ENCODE results near the gene OR6M1.

DNA sequence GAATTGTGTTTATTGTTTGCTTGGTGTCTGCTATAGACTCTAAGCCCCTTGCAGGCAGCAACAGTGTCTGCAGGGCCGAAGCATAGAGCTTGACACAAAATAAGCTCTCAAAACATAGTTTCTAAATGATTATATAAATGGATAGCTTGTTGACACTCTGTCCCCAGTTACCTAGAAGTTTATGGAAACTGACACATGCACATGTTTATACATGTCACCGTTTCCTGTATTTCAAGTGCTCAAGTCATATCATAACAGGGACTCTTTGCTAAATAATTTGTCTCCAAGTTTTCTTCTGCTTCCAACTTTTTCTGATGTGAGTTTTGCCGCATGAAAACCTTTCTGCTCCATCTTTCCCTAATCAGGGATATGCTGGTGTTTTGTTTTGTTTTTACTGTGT lies 48.2 kb downstream of the OR6M1 start:
- TF ChIP-seq POLR2AphosphoS5 (IDR thresholded peaks at IDR 0.05; ENCODE audit: low read depth) (no peak), EZH2phosphoT487 (IDR thresholded peaks at IDR 0.05; ENCODE audit: unreplicated experiment) (no peak), EZH2 (IDR thresholded peaks at IDR 0.05; ENCODE audit: low read depth, unreplicated experiment) (no peak), STAT1 (IDR thresholded peaks at IDR 0.05; ENCODE audit: unreplicated experiment) (no peak), JUNB (IDR thresholded peaks at IDR 0.05; ENCODE audit: unreplicated experiment) (no peak), NANOG (IDR thresholded peaks at IDR 0.05; ENCODE audit: borderline replicate concordance) (no peak), CREB1 (CRISPR knock-in tag; IDR thresholded peaks at IDR 0.05; ENCODE audit: low read depth) (no peak)
- TF ChIP-seq, protein P1, sequence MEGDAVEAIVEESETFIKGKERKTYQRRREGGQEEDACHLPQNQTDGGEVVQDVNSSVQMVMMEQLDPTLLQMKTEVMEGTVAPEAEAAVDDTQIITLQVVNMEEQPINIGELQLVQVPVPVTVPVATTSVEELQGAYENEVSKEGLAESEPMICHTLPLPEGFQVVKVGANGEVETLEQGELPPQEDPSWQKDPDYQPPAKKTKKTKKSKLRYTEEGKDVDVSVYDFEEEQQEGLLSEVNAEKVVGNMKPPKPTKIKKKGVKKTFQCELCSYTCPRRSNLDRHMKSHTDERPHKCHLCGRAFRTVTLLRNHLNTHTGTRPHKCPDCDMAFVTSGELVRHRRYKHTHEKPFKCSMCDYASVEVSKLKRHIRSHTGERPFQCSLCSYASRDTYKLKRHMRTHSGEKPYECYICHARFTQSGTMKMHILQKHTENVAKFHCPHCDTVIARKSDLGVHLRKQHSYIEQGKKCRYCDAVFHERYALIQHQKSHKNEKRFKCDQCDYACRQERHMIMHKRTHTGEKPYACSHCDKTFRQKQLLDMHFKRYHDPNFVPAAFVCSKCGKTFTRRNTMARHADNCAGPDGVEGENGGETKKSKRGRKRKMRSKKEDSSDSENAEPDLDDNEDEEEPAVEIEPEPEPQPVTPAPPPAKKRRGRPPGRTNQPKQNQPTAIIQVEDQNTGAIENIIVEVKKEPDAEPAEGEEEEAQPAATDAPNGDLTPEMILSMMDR (conservative IDR thresholded peaks at IDR 0.05; ENCODE audit: low read depth in 2 of 2): no peak
- TF ChIP-seq, protein P2, sequence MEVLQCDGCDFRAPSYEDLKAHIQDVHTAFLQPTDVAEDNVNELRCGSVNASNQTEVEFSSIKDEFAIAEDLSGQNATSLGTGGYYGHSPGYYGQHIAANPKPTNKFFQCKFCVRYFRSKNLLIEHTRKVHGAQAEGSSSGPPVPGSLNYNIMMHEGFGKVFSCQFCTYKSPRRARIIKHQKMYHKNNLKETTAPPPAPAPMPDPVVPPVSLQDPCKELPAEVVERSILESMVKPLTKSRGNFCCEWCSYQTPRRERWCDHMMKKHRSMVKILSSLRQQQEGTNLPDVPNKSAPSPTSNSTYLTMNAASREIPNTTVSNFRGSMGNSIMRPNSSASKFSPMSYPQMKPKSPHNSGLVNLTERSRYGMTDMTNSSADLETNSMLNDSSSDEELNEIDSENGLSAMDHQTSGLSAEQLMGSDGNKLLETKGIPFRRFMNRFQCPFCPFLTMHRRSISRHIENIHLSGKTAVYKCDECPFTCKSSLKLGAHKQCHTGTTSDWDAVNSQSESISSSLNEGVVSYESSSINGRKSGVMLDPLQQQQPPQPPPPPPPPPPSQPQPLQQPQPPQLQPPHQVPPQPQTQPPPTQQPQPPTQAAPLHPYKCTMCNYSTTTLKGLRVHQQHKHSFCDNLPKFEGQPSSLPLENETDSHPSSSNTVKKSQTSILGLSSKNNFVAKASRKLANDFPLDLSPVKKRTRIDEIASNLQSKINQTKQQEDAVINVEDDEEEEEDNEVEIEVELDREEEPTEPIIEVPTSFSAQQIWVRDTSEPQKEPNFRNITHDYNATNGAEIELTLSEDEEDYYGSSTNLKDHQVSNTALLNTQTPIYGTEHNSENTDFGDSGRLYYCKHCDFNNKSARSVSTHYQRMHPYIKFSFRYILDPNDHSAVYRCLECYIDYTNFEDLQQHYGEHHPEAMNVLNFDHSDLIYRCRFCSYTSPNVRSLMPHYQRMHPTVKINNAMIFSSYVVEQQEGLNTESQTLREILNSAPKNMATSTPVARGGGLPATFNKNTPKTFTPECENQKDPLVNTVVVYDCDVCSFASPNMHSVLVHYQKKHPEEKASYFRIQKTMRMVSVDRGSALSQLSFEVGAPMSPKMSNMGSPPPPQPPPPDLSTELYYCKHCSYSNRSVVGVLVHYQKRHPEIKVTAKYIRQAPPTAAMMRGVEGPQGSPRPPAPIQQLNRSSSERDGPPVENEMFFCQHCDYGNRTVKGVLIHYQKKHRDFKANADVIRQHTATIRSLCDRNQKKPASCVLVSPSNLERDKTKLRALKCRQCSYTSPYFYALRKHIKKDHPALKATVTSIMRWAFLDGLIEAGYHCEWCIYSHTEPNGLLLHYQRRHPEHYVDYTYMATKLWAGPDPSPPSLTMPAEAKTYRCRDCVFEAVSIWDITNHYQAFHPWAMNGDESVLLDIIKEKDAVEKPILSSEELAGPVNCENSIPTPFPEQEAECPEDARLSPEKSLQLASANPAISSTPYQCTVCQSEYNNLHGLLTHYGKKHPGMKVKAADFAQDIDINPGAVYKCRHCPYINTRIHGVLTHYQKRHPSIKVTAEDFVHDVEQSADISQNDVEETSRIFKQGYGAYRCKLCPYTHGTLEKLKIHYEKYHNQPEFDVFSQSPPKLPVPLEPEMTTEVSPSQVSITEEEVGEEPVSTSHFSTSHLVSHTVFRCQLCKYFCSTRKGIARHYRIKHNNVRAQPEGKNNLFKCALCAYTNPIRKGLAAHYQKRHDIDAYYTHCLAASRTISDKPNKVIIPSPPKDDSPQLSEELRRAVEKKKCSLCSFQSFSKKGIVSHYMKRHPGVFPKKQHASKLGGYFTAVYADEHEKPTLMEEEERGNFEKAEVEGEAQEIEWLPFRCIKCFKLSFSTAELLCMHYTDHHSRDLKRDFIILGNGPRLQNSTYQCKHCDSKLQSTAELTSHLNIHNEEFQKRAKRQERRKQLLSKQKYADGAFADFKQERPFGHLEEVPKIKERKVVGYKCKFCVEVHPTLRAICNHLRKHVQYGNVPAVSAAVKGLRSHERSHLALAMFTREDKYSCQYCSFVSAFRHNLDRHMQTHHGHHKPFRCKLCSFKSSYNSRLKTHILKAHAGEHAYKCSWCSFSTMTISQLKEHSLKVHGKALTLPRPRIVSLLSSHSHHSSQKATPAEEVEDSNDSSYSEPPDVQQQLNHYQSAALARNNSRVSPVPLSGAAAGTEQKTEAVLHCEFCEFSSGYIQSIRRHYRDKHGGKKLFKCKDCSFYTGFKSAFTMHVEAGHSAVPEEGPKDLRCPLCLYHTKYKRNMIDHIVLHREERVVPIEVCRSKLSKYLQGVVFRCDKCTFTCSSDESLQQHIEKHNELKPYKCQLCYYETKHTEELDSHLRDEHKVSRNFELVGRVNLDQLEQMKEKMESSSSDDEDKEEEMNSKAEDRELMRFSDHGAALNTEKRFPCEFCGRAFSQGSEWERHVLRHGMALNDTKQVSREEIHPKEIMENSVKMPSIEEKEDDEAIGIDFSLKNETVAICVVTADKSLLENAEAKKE (CRISPR knock-in tag; IDR thresholded peaks at IDR 0.05): no peak
- TF ChIP-seq, protein P3, sequence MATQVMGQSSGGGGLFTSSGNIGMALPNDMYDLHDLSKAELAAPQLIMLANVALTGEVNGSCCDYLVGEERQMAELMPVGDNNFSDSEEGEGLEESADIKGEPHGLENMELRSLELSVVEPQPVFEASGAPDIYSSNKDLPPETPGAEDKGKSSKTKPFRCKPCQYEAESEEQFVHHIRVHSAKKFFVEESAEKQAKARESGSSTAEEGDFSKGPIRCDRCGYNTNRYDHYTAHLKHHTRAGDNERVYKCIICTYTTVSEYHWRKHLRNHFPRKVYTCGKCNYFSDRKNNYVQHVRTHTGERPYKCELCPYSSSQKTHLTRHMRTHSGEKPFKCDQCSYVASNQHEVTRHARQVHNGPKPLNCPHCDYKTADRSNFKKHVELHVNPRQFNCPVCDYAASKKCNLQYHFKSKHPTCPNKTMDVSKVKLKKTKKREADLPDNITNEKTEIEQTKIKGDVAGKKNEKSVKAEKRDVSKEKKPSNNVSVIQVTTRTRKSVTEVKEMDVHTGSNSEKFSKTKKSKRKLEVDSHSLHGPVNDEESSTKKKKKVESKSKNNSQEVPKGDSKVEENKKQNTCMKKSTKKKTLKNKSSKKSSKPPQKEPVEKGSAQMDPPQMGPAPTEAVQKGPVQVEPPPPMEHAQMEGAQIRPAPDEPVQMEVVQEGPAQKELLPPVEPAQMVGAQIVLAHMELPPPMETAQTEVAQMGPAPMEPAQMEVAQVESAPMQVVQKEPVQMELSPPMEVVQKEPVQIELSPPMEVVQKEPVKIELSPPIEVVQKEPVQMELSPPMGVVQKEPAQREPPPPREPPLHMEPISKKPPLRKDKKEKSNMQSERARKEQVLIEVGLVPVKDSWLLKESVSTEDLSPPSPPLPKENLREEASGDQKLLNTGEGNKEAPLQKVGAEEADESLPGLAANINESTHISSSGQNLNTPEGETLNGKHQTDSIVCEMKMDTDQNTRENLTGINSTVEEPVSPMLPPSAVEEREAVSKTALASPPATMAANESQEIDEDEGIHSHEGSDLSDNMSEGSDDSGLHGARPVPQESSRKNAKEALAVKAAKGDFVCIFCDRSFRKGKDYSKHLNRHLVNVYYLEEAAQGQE (IDR thresholded peaks at IDR 0.05; ENCODE audit: unreplicated experiment): no peak
